GM12878 (cell line): ENCODE results near the gene BRCA2. TPM values are rescaled to one million over a fixed set of nuclear protein-coding genes. Genes with fewer than 3 reads are reported as not detected.

Experiments used
- ATF7 ChIP-seq: fragments of 450-650 bp; IDR thresholded peaks from 2 replicates; pipeline ENCODE4 v1.6.1; 2016; ENCODE audit warnings: low read depth, mild to moderate bottlenecking
- BHLHE40 ChIP-seq, 2 experiments: fragments of 450-650 bp in 1 of 2; IDR thresholded peaks; 2 replicates each; pipeline ENCODE4 v1.6.1; 2011 to 2017; ENCODE audit warnings: low read depth in 2 of 2, borderline replicate concordance in 1 of 2, improper control_type of control experiment in 1 of 2, low read length in 1 of 2, mild to moderate bottlenecking in 1 of 2
- CBX3 ChIP-seq: fragments of 200-600 bp; sonication (generic); IDR thresholded peaks from 2 replicates; pipeline ENCODE4 v1.6.1; 2016; ENCODE audit warnings: low read depth, borderline replicate concordance
- CHD2 ChIP-seq: IDR thresholded peaks from 2 replicates; pipeline ENCODE4 v1.6.1; 2011; ENCODE audit warnings: low read depth, low read length, improper control_type of control experiment, borderline replicate concordance
- CREB1 ChIP-seq: IDR thresholded peaks from 2 replicates; pipeline ENCODE4 v1.6.1; 2012; ENCODE audit warnings: low read depth, mild to moderate bottlenecking, inconsistent platforms
- DPF2 ChIP-seq: fragments of 450-650 bp; IDR thresholded peaks from 2 replicates; pipeline ENCODE4 v1.6.1; 2017; ENCODE audit warnings: mild to moderate bottlenecking
- EED ChIP-seq: sonication (generic); IDR thresholded peaks from 2 replicates; pipeline ENCODE4 v1.6.1; 2016; ENCODE audit warnings: antibody characterized with exemption, low read depth
- GABPA ChIP-seq: IDR thresholded peaks from 2 replicates; pipeline ENCODE4 v1.6.1; 2014; ENCODE audit warnings: antibody characterized with exemption, low read depth, mild to moderate bottlenecking, inconsistent platforms
- HDAC6 ChIP-seq: fragments of 200-600 bp; sonication (generic); IDR thresholded peaks from one replicate; pipeline ENCODE4 v1.8.0; 2017; ENCODE audit warnings: antibody characterized with exemption; ENCODE audit not compliant: unreplicated experiment
- IKZF1 ChIP-seq: fragments of 450-650 bp; conservative IDR thresholded peaks from 2 replicates; pipeline ENCODE4 v1.6.1; 2017; ENCODE audit warnings: antibody characterized with exemption, mild to moderate bottlenecking
- KLF5 ChIP-seq: fragments of 450-650 bp; IDR thresholded peaks from 2 replicates; pipeline ENCODE4 v1.6.1; 2014; ENCODE audit warnings: mild to moderate bottlenecking; ENCODE audit not compliant: partially characterized antibody
- LARP7 ChIP-seq: fragments of 450-650 bp; IDR thresholded peaks from 2 replicates; pipeline ENCODE4 v1.6.1; 2017; ENCODE audit warnings: mild to moderate bottlenecking
- MEF2B ChIP-seq: fragments of 450-650 bp; IDR thresholded peaks from 2 replicates; pipeline ENCODE4 v1.6.1; 2018; ENCODE audit warnings: mild to moderate bottlenecking, moderate library complexity; ENCODE audit not compliant: partially characterized antibody, poor library complexity, severe bottlenecking
- NR2F1 ChIP-seq: fragments of 450-650 bp; conservative IDR thresholded peaks from 2 replicates; pipeline ENCODE4 v1.6.1; 2017; ENCODE audit warnings: mild to moderate bottlenecking
- POLR2AphosphoS2 ChIP-seq: IDR thresholded peaks from 2 replicates; pipeline ENCODE4 v1.6.1; 2011; ENCODE audit warnings: low read depth, mild to moderate bottlenecking, low read length, improper control_type of control experiment, moderate library complexity
- RELA ChIP-seq: fragments of 450-650 bp; IDR thresholded peaks from 2 replicates; pipeline ENCODE4 v1.8.0; 2014; ENCODE audit warnings: borderline replicate concordance; ENCODE audit not compliant: partially characterized antibody
- SMAD1 ChIP-seq: fragments of 450-650 bp; IDR thresholded peaks from 2 replicates; pipeline ENCODE4 v1.6.1; 2018; ENCODE audit warnings: mild to moderate bottlenecking, low read depth; ENCODE audit not compliant: partially characterized antibody
- SMAD5 ChIP-seq: IDR thresholded peaks from 2 replicates; pipeline ENCODE4 v1.6.1; 2016; ENCODE audit warnings: antibody characterized with exemption, low read depth
- SMC3 ChIP-seq: IDR thresholded peaks from 2 replicates; pipeline ENCODE4 v1.6.1; 2011; ENCODE audit warnings: low read length, improper control_type of control experiment, borderline replicate concordance
- SREBF1 ChIP-seq: IDR thresholded peaks from 2 replicates; pipeline ENCODE4 v1.6.1; 2012; ENCODE audit warnings: mild to moderate bottlenecking, low read length
- YY1 ChIP-seq: IDR thresholded peaks from 2 replicates; pipeline ENCODE4 v1.6.1; 2011; ENCODE audit warnings: low read depth, mild to moderate bottlenecking, low read length
- ZZZ3 ChIP-seq: IDR thresholded peaks from 2 replicates; pipeline ENCODE4 v1.6.1; 2011; ENCODE audit warnings: low read depth; ENCODE audit not compliant: control insufficient read depth, insufficient read length
- polyA plus RNA-seq, 11 experiments: library from polyadenylated mRNA; depleted of rRNA in 4 of 11; unstranded in 6 of 11; stranded (reverse) in 5 of 11; fragments of >200 nt; fragmentation: Nextera tagmentation in 4 of 11; fragmentation: Illumina TruSeq in 1 of 11; extraction: Ambion mirVana in 4 of 11; extraction: Trizol in 1 of 11; gene quantifications; 1 replicate in 1 of 11; 2 replicates in 10 of 11; pipeline versions ENCODE4 v1.2.1 to v1.2.3, GENCODE V29; 2011 to 2016; ENCODE audit warnings: inconsistent platforms in 2 of 11, missing spikeins in 2 of 11, low read depth in 1 of 11
- total RNA-seq, 4 experiments: library from RNA; depleted of rRNA in 3 of 4; stranded (reverse); fragments of >200 nt in 3 of 4; fragmentation: Illumina TruSeq in 1 of 4; extraction: Trizol in 1 of 4; gene quantifications; 2 replicates each; pipeline versions ENCODE4 v1.2.1 to v1.2.3, GENCODE V29; 2013 to 2021
- TF ChIP-seq, protein P1 (sequence below): IDR thresholded peaks from 2 replicates; pipeline ENCODE4 v1.6.1; 2011; ENCODE audit warnings: low read depth, low read length, improper control_type of control experiment, borderline replicate concordance
- TF ChIP-seq, protein P2 (sequence below): fragments of 450-650 bp; IDR thresholded peaks from 2 replicates; pipeline ENCODE4 v1.6.1; 2017; ENCODE audit warnings: low read depth, mild to moderate bottlenecking, moderate library complexity
- TF ChIP-seq, protein P3 (sequence below): IDR thresholded peaks from 2 replicates; pipeline ENCODE4 v1.6.1; 2012; ENCODE audit warnings: low read depth, low read length, improper control_type of control experiment
- TF ChIP-seq, protein P4 (sequence below): IDR thresholded peaks from 2 replicates; pipeline ENCODE4 v1.6.1; 2011; ENCODE audit warnings: borderline replicate concordance, low read depth, mild to moderate bottlenecking, moderate library complexity, mixed read lengths, low read length; ENCODE audit not compliant: insufficient read depth; ENCODE audit errors: extremely low read length
- TF ChIP-seq, protein P5 (sequence below): IDR thresholded peaks from 2 replicates; pipeline ENCODE4 v1.6.1; 2012; ENCODE audit warnings: low read depth, low read length, improper control_type of control experiment

The BRCA2 gene
- total and polyA plus RNA-seq, 10 of the 15 experiments (the other 5 are each of a cell fraction or from before 2014, with no cell fraction given) = 7.6 to 42.2 (median 23.9) TPM

DNA sequence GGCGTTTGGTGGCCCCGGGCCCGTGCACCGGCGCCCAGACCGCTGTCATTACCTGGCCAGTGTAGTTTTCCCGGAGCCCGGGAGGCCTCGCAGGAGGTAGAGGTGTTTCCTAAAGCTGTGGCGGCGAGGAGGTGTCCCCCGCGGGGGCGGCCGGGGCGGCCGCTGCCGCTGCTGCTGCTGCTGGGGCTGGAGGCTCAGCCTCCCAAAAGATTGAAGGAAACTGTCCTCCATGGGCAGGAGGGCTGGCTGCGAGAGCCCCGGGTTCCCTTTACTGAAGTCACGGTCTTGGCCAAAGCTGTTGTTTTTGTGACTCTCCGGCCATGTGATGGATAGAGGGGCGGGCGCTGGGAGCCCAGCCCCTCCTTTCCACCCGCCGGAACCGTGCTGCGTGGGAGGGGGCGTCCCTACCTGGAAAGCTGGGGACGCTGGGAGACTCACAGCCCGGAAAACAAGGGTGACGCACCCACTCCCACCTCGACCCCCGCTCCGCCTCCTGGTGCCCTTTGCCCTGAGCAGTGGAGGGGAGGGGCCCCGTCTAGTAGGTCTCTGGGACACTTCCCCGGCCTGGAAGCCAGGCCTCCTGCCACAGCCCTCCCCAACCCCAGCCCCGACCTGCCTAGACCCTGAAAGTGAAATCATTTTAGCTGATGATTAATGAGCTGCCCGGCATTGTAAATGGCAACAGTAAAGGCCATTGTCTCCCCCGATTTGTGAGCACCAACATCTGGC, 112.7 kb downstream of the BRCA2 start, which contains the start of gene N4BP2L1 (continued):
- TF ChIP-seq POLR2AphosphoS2 (peak; percentile 91; the same call in 1 of the 2 replicates), HDAC6 (peak; percentile 12), SMAD1 (no peak), RELA (peak; percentile 68), CBX3 (no peak), SMC3 (no peak), SMAD5 (0 out of 2 replicates have a peak, but pooled peaks have one; percentile 25), GABPA (no peak), CREB1 (peak; percentile 64), LARP7 (0 out of 2 replicates have a peak, but pooled peaks have one; percentile 60), BHLHE40 (IDR thresholded peaks at IDR 0.05; ENCODE audit: borderline replicate concordance in 1 of 2, low read depth in 2 of 2, low read length in 1 of 2) (peak; percentile 82 to 94), SREBF1 (peak; percentile 22; the same call in 1 of the 2 replicates), KLF5 (peak; percentile 40), NR2F1 (peak; percentile 98), EED (peak; percentile 79), IKZF1 (peak; percentile 96), ATF7 (peak; percentile 88), CHD2 (0 out of 2 replicates have a peak, but pooled peaks have one; percentile 38), DPF2 (peak; percentile 11; the same call in 1 of the 2 replicates), MEF2B (peak; percentile 47), ZZZ3 (no peak), YY1 (peak; percentile 58; the same call in 1 of the 2 replicates)
- TF ChIP-seq, protein P1, sequence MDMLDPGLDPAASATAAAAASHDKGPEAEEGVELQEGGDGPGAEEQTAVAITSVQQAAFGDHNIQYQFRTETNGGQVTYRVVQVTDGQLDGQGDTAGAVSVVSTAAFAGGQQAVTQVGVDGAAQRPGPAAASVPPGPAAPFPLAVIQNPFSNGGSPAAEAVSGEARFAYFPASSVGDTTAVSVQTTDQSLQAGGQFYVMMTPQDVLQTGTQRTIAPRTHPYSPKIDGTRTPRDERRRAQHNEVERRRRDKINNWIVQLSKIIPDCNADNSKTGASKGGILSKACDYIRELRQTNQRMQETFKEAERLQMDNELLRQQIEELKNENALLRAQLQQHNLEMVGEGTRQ = peak; percentile 68
- TF ChIP-seq, protein P2, sequence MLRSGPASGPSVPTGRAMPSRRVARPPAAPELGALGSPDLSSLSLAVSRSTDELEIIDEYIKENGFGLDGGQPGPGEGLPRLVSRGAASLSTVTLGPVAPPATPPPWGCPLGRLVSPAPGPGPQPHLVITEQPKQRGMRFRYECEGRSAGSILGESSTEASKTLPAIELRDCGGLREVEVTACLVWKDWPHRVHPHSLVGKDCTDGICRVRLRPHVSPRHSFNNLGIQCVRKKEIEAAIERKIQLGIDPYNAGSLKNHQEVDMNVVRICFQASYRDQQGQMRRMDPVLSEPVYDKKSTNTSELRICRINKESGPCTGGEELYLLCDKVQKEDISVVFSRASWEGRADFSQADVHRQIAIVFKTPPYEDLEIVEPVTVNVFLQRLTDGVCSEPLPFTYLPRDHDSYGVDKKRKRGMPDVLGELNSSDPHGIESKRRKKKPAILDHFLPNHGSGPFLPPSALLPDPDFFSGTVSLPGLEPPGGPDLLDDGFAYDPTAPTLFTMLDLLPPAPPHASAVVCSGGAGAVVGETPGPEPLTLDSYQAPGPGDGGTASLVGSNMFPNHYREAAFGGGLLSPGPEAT = peak; percentile 75
- TF ChIP-seq, protein P3, sequence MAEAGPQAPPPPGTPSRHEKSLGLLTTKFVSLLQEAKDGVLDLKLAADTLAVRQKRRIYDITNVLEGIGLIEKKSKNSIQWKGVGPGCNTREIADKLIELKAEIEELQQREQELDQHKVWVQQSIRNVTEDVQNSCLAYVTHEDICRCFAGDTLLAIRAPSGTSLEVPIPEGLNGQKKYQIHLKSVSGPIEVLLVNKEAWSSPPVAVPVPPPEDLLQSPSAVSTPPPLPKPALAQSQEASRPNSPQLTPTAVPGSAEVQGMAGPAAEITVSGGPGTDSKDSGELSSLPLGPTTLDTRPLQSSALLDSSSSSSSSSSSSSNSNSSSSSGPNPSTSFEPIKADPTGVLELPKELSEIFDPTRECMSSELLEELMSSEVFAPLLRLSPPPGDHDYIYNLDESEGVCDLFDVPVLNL = no peak
- TF ChIP-seq, protein P4, sequence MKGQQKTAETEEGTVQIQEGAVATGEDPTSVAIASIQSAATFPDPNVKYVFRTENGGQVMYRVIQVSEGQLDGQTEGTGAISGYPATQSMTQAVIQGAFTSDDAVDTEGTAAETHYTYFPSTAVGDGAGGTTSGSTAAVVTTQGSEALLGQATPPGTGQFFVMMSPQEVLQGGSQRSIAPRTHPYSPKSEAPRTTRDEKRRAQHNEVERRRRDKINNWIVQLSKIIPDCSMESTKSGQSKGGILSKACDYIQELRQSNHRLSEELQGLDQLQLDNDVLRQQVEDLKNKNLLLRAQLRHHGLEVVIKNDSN = peak; percentile 65
- TF ChIP-seq, protein P5, sequence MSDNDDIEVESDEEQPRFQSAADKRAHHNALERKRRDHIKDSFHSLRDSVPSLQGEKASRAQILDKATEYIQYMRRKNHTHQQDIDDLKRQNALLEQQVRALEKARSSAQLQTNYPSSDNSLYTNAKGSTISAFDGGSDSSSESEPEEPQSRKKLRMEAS = peak; percentile 81; the same call in 1 of the 2 replicates
